GM23248 (cell line): ENCODE results near the gene FRMD1.

Source experiments
- EZH2 ChIP-seq: fragments of 200-600 bp; sonication (generic); IDR thresholded peaks from 2 replicates; pipeline ENCODE4 v1.6.1; 2018; ENCODE audit warnings: antibody characterized with exemption, mild to moderate bottlenecking; ENCODE audit not compliant: insufficient read depth, poor library complexity, severe bottlenecking
- EZH2phosphoT487 ChIP-seq: fragments of 200-600 bp; sonication (generic); IDR thresholded peaks from 2 replicates; pipeline ENCODE4 v1.6.1; 2018; ENCODE audit warnings: antibody characterized with exemption, moderate library complexity, mild to moderate bottlenecking, low read depth; ENCODE audit not compliant: insufficient read depth

DNA sequence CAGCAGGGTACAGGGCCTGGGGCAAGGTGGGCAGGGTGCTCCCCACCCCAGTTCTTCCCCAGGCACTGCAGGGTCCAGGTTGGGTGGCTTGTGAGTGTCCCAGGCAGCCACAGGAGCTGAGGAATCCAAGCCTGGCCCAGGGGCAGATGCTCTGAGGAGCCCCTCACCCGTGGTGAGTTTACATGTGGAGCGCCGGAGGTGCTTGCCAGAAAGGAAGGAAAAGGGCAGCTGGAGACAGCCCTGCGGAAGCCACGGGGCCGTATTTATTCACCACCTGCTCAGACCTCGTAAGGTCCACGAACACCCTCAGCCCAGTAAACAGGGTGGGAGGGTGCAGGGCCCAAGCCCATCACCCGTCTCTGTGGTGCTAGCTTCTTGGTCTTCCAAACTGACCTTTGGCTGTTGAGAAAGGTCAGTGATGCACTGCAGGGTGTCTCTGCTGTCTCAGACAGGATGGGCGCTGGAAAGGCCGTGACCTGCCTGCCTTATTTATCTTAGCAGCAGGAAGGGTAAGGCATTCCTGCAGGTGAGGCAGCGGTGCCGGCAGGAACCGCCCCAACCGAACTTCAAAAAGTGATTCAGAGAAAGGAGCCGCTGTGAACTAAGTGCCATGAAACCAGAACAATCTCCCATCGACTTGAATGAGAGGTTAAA is 4.0 kb upstream of the FRMD1 start:
- TF ChIP-seq EZH2: no peak
- no peak for TF ChIP-seq EZH2phosphoT487
